Activated T-cell treated with anti-CD3 and anti-CD28 coated beads for 48 hours (primary cell): Measurements from ENCODE around the gene SORCS3.

Experiments
- DNase-seq: peaks from one replicate; pipeline ENCODE4 v3.0.0-alpha.2; 2020; ENCODE audit warnings: low read depth

The SORCS3 gene

DNA sequence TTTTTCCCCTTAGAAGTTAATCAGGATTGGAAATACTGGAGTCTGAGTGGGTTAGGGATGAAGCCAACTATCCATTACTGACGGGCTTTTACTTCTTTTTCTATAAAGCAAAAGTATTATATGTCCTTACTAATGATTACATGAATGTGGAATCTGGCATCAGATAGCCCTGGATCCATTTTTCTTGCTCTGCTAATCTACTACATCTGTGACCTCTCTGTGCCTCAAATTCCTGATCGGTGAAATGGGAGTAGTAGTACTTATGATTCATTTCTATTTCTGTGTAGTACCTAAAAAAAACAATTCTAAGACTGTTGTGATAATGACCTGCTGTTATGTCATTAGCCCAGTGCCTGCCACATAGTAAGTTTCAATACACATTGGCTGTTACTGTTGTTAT, 621.6 kb downstream of the SORCS3 start:
- DNase-seq: no peak

GRCh38 chr10:105266966-105267539, 626.0 kb downstream of the SORCS3 start:
- no peak for DNase-seq

DNA sequence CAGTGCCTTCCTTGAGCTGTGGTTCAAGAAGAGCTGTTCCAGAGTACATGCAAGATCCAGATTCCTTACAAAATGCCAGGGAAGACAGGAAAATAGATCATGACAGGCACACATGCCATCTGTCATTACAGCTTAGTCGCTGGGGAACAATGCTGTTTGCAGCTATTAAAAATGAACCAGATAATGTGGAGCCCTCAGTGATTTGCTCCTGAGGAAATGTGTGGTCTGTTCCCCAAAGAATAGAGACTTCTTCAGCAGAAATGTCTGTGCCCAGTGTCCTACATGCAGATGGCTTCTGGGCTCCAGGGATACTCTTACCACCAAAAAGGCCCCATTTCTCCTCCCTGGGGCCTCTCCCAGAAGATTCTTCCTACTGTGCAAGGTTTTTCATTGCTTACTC, 627.9 kb downstream of the SORCS3 start:
- DNase-seq: no peak

DNA sequence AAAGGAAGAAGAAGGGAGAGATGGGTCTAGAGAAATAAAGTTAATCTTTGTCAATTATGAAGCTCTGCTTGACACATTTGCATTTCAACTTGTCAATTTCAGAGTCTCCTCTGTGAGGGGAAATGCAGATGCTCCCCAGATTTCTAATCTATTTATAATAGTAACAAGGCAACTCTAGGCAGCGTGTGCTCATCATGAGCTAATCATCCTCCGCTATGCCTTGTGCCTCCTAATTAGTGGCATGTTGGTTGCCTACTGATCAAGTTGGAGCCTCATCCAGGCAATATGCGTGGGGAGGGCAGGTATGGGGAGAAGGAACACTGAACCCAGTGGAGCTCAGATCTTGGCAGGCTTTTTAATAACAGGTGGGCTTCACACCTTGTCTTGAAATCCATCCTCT, 628.6 kb downstream of the SORCS3 start:
- no peak for DNase-seq

DNA sequence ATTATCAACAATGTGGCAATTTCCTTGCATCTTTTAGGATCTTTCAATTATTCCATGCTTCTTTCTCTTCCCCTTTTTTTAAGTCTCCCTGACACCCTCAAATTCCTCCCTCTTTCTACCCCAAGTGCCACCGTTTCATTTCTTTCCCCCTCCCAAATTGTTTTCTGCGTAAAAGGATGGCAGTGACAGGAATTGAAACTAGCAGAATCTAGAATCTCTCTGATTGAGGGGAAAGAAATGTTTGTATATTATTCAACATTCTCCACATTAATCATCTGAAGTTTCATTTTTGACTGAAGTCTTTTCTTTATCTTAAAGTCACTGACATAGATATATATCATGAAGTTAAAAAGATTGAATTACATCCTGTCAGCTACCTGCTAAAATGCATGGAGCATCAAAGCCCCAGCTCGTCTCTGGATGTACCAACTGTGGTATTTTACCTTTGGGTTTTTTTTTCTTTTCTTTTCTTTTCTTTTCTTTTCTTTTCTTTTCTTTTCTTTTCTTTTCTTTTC, 633.5 kb downstream of the SORCS3 start:
- DNase-seq: no peak

DNA sequence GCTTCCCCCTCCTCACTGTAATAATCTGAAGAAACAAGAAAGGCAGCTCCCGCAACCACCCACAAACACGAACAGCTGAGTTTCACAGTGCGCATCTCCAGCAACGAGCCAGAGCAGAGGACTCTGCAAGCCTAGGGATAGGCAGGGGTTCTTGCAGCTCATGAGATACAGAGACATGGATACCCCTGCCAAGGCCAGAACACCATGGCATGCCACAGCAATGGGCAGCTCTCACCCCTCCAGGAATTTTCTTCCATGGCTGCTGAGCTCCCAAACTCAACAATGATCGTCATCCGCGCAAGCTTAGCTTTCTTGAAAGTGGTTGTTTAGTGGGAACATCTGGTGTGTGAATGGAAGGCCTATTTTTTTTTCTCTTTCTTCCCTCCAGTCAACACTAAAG, 637.3 kb downstream of the SORCS3 start:
- DNase-seq: no peak

GRCh38 chr10:105279101-105279500, 638.0 kb downstream of the SORCS3 start:
- DNase-seq: no peak

- no peak for DNase-seq
These were observed 639.8 kb downstream of the SORCS3 start for GRCh38 chr10:105280895-105281294.

GRCh38 chr10:105284476-105285215, 643.6 kb downstream of the SORCS3 start:
- DNase-seq: no peak

- no peak for DNase-seq
These were observed 646.9 kb downstream of the SORCS3 start for GRCh38 chr10:105288026-105288425.

- DNase-seq: no peak
These were observed 647.5 kb downstream of the SORCS3 start for GRCh38 chr10:105288613-105289012.

DNA sequence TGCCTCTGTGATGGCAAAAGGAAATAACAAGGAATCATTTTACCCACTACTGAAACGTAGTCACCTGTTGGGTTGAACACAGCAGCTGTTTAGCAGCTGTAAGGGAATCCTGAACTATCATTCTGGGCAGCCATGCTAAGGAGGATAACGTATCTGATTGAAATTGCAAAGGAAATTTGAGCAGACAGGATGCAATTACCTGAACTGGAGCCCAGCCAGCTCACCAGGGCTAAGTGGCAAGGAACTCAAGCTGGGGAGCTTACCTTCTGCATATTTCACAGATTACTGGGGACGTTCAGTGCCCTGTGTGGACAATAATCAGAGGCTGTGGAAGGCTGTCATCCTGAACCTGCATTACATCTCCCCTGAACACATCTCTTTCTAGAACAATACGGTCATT, 650.5 kb downstream of the SORCS3 start:
- DNase-seq: no peak

- DNase-seq: no peak
These were observed 651.1 kb downstream of the SORCS3 start for GRCh38 chr10:105292236-105292635.
